Activated T-helper 2 cell treated with anti-CD3 and anti-CD28 coated beads, Interferon-gamma antibody, Interleukin-2, Interleukin-4, amounts not matched to agents 10 μg/mL and 5 μg/mL and 100 μg/mL, durations not matched to agents 14 hours and 24 hours and 36 hours (primary cell): Measurements from ENCODE around the gene MYORG. TPM values are rescaled to one million over a fixed set of nuclear protein-coding genes. Genes with fewer than 3 reads are reported as not detected.
A peak's percentile ranks its signal among the peaks of the same experiment; 100 is the strongest.

Experiments
- DNase-seq: peaks from one replicate; pipeline ENCODE4 v3.0.0; 2021; ENCODE audit warnings: low spot score
- H3K27ac Mint-ChIP-seq: one replicate; pipeline ENCODE4 v1.8.0; 2021; ENCODE audit warnings: mixed read lengths
- H3K27me3 Mint-ChIP-seq: one replicate; pipeline ENCODE4 v1.8.0; 2021; ENCODE audit warnings: low read depth, mixed read lengths
- H3K36me3 Mint-ChIP-seq: one replicate; pipeline ENCODE4 v1.8.0; 2021; ENCODE audit warnings: low read depth, mixed read lengths
- H3K4me1 Mint-ChIP-seq: one replicate; pipeline ENCODE4 v1.8.0; 2021; ENCODE audit warnings: low read depth, mixed read lengths
- H3K4me3 Mint-ChIP-seq: one replicate; pipeline ENCODE4 v1.8.0; 2021; ENCODE audit warnings: low read depth, mild to moderate bottlenecking, moderate library complexity, mixed read lengths
- H3K9me3 Mint-ChIP-seq: one replicate; pipeline ENCODE4 v1.8.0; 2021; ENCODE audit warnings: mixed read lengths
- intact Hi-C: fragments of 100-400 bp; cut with micrococcal nuclease; formaldehyde crosslinking; loops from one replicate; pipeline ENCODE4 v1.15.1; 2023
- total RNA-seq: library from RNA; stranded (reverse); gene quantifications from 2 replicates; pipeline ENCODE4 v1.2.3, GENCODE V29; 2022

MYORG gene
- total RNA-seq, 1 donor from 2014 or later: 1.6 TPM

DNA sequence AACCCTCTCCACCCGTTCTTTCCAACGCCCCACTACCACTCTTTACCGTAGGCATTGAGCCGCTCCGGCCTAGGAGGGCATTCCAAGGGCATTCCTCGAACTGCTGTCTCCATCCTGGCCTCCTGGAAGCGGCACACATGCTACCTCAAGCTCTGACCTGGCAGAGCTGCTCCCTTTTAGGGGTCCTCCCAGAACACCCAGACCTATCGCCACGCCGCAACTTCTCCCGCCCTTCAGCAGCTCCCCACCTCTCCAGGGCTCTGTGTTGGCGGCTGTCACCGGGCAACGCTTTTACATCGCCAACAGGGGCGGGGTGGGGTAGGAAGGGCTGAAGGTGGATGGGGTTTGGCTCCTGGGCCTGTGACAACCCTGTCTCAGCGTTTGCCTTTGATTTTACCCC, 4.6 kb upstream of the MYORG start:
- intact Hi-C loops: loop anchor here (2.0 kb wide), 1 partner anchor 255 kb away; the partner anchor contains the start of gene DCAF12
- no peak for DNase-seq
- H3K27me3 Mint-ChIP-seq: peaks cover 11% of the 10 kb centered on the region
- peaks cover 10% of the 10 kb centered on the region for H3K4me1 Mint-ChIP-seq
- H3K4me3 Mint-ChIP-seq: peak overlapping the region; percentile 67
- no peak overlapping the region for H3K27ac Mint-ChIP-seq
- H3K36me3 Mint-ChIP-seq: no peaks in the 10 kb centered on the region
- H3K9me3 Mint-ChIP-seq: no peaks in the 10 kb centered on the region

GRCh38 chr9:34380511-34381315, 4.0 kb upstream of the MYORG start:
- intact Hi-C loops: loop anchor here (1.0 to 2.0 kb wide), 2 partner anchors 83 to 254 kb away; partner anchors contain the start of gene DCAF12
- Mint-ChIP-seq H3K27ac (peak overlapping the region; percentile 71), H3K9me3 (no peaks in the 10 kb centered on the region), H3K27me3 (peaks cover 11% of the 10 kb centered on the region), H3K4me3 (peak overlapping the region; percentile 67), H3K36me3 (no peaks in the 10 kb centered on the region), H3K4me1 (peaks cover 16% of the 10 kb centered on the region)
- peak; percentile 75 for DNase-seq

DNA sequence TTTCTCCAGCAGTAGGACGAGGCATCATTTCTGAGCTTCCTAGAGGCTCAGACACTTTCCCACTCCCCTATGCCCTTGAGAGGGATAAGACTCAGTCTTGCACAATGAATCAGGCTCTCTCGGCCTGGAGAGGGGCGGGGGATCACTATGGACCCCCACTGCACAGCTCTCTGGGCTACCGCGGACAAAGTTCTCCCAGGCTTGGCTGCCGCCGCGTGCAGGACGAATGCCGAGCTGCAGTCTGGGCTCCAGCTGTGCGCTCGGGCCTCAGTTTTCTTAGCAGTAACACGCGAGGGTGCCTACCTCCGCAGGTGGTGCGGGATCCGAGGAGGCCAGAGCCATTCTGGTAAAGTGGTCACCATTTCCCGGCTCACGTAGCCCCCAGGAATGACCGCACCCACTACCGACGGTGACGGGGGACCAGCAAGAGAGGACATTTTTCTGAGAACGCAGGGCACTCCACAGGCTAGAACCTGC, 3.4 kb upstream of the MYORG start:
- Mint-ChIP-seq H3K4me1 (peaks cover 21% of the 10 kb centered on the region), H3K27me3 (peaks cover 11% of the 10 kb centered on the region), H3K27ac (peak overlapping the region; percentile 71), H3K9me3 (no peaks in the 10 kb centered on the region), H3K4me3 (peak overlapping the region; percentile 83), H3K36me3 (no peaks in the 10 kb centered on the region)
- no peak for DNase-seq
- intact Hi-C loops: loop anchor here (1.0 to 2.0 kb wide), 2 partner anchors 83 to 253 kb away; partner anchors contain the start of gene DCAF12

GRCh38 chr9:34379334-34380033, 2.8 kb upstream of the MYORG start:
- Mint-ChIP-seq H3K27me3 (peaks cover 11% of the 10 kb centered on the region), H3K4me1 (peaks cover 21% of the 10 kb centered on the region), H3K27ac (peak overlapping the region; percentile 71), H3K4me3 (peak overlapping the region; percentile 83), H3K9me3 (no peaks in the 10 kb centered on the region), H3K36me3 (no peaks in the 10 kb centered on the region)
- intact Hi-C loops: loop anchor here (1.0 to 5.0 kb wide), 7 partner anchors 50 to 1433 kb away; partner anchors contain the start of genes DCAF12, KIF24, NUDT2 and SPAG8
- DNase-seq: peak; percentile 89

GRCh38 chr9:34378376-34379060, 1.8 kb upstream of the MYORG start:
- Mint-ChIP-seq H3K4me1 (peaks cover 21% of the 10 kb centered on the region), H3K27me3 (peaks cover 11% of the 10 kb centered on the region), H3K27ac (no peak overlapping the region), H3K36me3 (no peaks in the 10 kb centered on the region), H3K9me3 (no peaks in the 10 kb centered on the region), H3K4me3 (no peak overlapping the region)
- intact Hi-C loops: loop anchor here (1.0 to 5.0 kb wide), 5 partner anchors 49 to 1434 kb away; partner anchors contain the start of genes KIF24, NUDT2, SPAG8 and UBAP1
- no peak for DNase-seq

DNA sequence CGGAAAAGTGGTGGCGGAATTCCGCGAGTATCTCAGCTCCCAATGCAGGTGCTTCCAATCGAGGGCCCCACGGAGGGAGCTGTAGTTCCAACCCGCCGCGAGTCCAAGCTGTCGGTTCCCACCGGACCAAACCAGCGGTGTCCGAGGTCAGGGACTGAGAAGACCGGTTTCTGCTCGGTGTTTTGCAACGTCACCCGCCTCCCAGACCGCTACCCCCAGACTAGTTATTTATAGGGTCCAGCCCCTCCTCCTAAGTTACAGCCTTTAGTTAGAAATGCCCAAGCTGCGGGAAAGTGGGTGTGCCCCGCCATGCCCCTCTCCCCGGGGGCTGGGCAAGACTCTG, 677 bp upstream of the MYORG start:
- Mint-ChIP-seq H3K27ac (no peak overlapping the region), H3K27me3 (peaks cover 2% of the 10 kb centered on the region), H3K9me3 (no peaks in the 10 kb centered on the region), H3K4me3 (peak overlapping the region; percentile 86), H3K36me3 (no peaks in the 10 kb centered on the region), H3K4me1 (peaks cover 21% of the 10 kb centered on the region)
- DNase-seq: no peak
- intact Hi-C loops: loop anchor here (2.0 to 5.0 kb wide), 4 partner anchors 125 to 1435 kb away; partner anchors contain the start of genes SPAG8 and UBAP2

DNA sequence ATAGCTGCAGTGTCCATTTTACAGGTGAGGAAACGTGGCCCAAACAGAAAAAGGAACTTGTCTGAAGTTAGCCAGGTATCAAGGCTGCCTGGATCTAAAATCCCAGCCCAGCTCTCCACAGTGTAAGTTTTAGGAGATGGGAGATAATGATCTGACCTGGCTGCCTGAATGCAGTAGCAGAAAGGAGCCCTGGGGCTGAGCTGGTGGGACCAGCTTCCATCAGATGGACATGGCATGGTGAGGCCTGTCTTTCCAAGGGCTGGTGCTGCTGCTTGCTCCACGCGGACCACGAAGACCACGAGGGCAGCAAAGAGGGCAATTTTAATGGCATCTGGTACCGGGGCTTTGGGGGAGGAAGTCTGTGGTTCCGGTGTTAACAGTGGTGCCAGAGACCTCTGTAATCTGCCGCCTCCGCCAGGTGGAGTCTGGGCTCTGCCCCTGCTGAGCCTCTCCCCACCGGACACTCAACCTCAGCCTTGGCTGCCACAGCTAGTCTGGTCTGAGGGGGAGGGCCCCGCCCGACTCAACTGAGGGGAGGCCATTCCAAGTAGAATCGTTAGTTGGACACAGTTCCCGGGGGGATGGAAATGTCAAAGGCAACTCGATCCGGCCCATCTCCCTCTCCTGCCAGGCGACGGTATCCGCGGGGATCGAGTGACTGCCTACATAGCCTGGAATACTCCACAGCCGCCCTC, 650 bp downstream of the MYORG start:
- Mint-ChIP-seq H3K36me3 (peaks cover 3% of the 10 kb centered on the region), H3K27ac (no peak overlapping the region), H3K4me1 (peaks cover 21% of the 10 kb centered on the region), H3K9me3 (no peaks in the 10 kb centered on the region), H3K27me3 (no peaks in the 10 kb centered on the region), H3K4me3 (peak overlapping the region; percentile 86)
- DNase-seq: peak; percentile 31
- intact Hi-C loops: loop anchor here (2.0 to 5.0 kb wide), 4 partner anchors 124 to 1436 kb away; partner anchors contain the start of genes SPAG8 and UBAP2

- peaks cover 21% of the 10 kb centered on the region for H3K4me1 Mint-ChIP-seq
- peaks cover 4% of the 10 kb centered on the region for H3K36me3 Mint-ChIP-seq
- no peaks in the 10 kb centered on the region for H3K27me3 Mint-ChIP-seq
- no peak overlapping the region for H3K27ac Mint-ChIP-seq
- no peaks in the 10 kb centered on the region for H3K9me3 Mint-ChIP-seq
- no peak for DNase-seq
- peak overlapping the region; percentile 86 for H3K4me3 Mint-ChIP-seq
- intact Hi-C loops: loop anchor here (5.0 kb wide), 3 partner anchors 123 to 1437 kb away; partner anchors contain the start of gene SPAG8
These were observed 1.7 kb downstream of the MYORG start for GRCh38 chr9:34374905-34375552.

GRCh38 chr9:34374339-34374738, 2.4 kb downstream of the MYORG start:
- Mint-ChIP-seq H3K9me3 (no peaks in the 10 kb centered on the region), H3K36me3 (peaks cover 4% of the 10 kb centered on the region), H3K27ac (no peak overlapping the region), H3K27me3 (no peaks in the 10 kb centered on the region), H3K4me1 (peaks cover 18% of the 10 kb centered on the region), H3K4me3 (no peak overlapping the region)
- DNase-seq: no peak
- intact Hi-C loops: no loop called here

DNA sequence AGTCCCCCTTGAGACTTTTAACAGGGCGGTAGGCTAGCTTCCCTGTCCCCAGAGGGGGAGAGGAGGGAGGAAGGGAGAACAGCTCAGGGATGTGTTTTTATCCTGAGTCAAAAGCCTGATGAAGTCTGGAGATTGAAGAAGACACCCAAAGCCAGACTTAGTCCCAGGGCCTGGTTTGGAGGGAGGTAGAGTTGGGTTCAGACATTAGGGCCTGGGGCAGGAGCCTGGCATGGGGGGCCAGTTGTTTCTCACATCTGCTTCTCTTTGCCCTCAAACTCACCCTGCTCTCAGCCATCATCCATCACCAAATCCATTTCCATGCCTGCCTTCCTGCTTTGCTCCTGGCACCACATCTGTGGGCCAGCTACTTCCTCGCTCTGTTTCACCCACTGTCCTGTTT, 2.9 kb downstream of the MYORG start:
- no peak overlapping the region for H3K4me3 Mint-ChIP-seq
- no peak overlapping the region for H3K27ac Mint-ChIP-seq
- H3K9me3 Mint-ChIP-seq: no peaks in the 10 kb centered on the region
- intact Hi-C loops: no loop called here
- peaks cover 4% of the 10 kb centered on the region for H3K36me3 Mint-ChIP-seq
- no peaks in the 10 kb centered on the region for H3K27me3 Mint-ChIP-seq
- peaks cover 16% of the 10 kb centered on the region for H3K4me1 Mint-ChIP-seq
- no peak for DNase-seq

DNA sequence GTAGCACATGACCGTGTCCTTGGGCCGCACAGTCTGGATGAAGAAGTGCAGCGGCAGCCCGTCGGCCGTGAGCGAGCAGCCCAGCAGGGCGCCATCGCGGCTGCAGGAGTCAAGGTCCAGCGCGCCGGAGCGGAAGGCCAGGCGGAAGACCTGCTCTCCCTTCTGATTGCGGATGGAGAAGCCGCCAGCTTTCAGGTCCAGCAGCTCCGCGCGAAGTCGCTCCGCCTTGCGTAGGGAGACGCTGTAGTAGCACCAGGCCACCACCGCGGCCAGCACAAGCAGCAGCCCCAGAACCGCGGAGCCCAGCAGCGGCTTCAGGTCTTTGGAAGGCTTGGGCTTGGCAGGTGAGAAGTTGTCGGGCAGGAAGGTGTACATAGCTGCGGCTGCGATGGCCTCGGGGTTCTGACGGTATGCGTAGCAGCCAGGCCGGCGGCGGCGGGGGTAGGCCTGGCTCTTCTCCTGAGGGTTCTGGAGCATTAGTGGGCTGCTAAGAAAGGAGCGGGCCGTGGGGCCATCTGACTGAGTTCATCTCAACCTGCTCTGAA, 4.2 kb downstream of the MYORG start:
- no peak overlapping the region for H3K4me3 Mint-ChIP-seq
- DNase-seq: no peak
- no peaks in the 10 kb centered on the region for H3K9me3 Mint-ChIP-seq
- H3K4me1 Mint-ChIP-seq: peaks cover 16% of the 10 kb centered on the region
- peaks cover 4% of the 10 kb centered on the region for H3K36me3 Mint-ChIP-seq
- no peak overlapping the region for H3K27ac Mint-ChIP-seq
- intact Hi-C loops: no loop called here
- no peaks in the 10 kb centered on the region for H3K27me3 Mint-ChIP-seq
